Kidney (tissue), 14 donors: ENCODE measurements around the gene TOGARAM1. TPM values are rescaled to one million over a fixed set of nuclear protein-coding genes. Genes with fewer than 3 reads are reported as not detected.

Source experiments
- DNase-seq, 5 donors: peaks; one replicate each; pipeline ENCODE4 v3.0.0-alpha.2; 2013 to 2020
- FAIRE-seq: peaks from 2 replicates; lab custom pipeline; 2012; peaks lifted over from hg19 to GRCh38; lab: Jason Lieb, UNC
- H3K27ac ChIP-seq, 2 donors: one replicate each; pipeline ENCODE4 v1.7.0; 2013; ENCODE audit warnings: low read depth in 2 of 2, low read length in 2 of 2, inconsistent platforms in 1 of 2
- H3K27me3 ChIP-seq: one replicate; pipeline ENCODE4 v1.7.1; 2013; ENCODE audit warnings: low read length, inconsistent platforms; ENCODE audit not compliant: control insufficient read depth, insufficient read depth
- H3K36me3 ChIP-seq, 3 donors: one replicate each; pipeline versions ENCODE4 v1.7.0 to v1.7.1; 2013; ENCODE audit warnings: low read length in 3 of 3, control low read depth in 1 of 3, inconsistent platforms in 1 of 3; ENCODE audit not compliant: insufficient read depth in 3 of 3, control insufficient read depth in 2 of 3
- H3K4me1 ChIP-seq, 3 donors: one replicate each; pipeline versions ENCODE4 v1.7.0 to v1.7.1; 2013; ENCODE audit warnings: low read length in 3 of 3, inconsistent platforms in 1 of 3, low read depth in 1 of 3; ENCODE audit not compliant: control insufficient read depth in 2 of 3, insufficient read depth in 2 of 3
- H3K4me3 ChIP-seq, 3 donors: one replicate each; pipeline versions ENCODE4 v1.7.0 to v1.8.1; 2013; ENCODE audit warnings: low read length in 3 of 3, control low read depth in 1 of 3, inconsistent platforms in 1 of 3
- H3K9ac ChIP-seq, 3 donors: one replicate each; pipeline versions ENCODE4 v1.7.0 to v1.7.1; 2013; ENCODE audit warnings: low read length in 3 of 3, control low read depth in 1 of 3, inconsistent platforms in 1 of 3
- H3K9me3 ChIP-seq, 3 donors: one replicate each; pipeline versions ENCODE4 v1.7.0 to v1.7.1; 2013; ENCODE audit warnings: low read length in 3 of 3, control low read depth in 1 of 3, inconsistent platforms in 1 of 3; ENCODE audit not compliant: control insufficient read depth in 2 of 3, insufficient read depth in 1 of 3
- CTCF ChIP-seq: IDR thresholded peaks from 3 replicates; pipeline ENCODE4 v1.5.1; 2012; ENCODE audit warnings: mild to moderate bottlenecking, moderate library complexity, borderline replicate concordance; ENCODE audit not compliant: insufficient read depth; ENCODE audit errors: extremely low read depth
- intact Hi-C: fragments of 100-400 bp; cut with DNase I; formaldehyde crosslinking; loops from one replicate; pipeline ENCODE4 v1.11.1; 2022
- polyA plus RNA-seq: library from polyadenylated mRNA; stranded (reverse); fragments of 350-450 nt; fragmentation: Illumina TruSeq; extraction: RNeasy Lipid Tissue Mini Kit (QIAGEN cat#74804); gene quantifications from one replicate; pipeline ENCODE4 v1.2.3, GENCODE V29; 2014; ENCODE audit warnings: low read depth, low replicate concordance; ENCODE audit not compliant: insufficient read depth
- total RNA-seq: library from RNA; stranded (reverse); fragmentation: NEBNext Ultra II Directional; extraction: Animal tissue kit (Norgen Biotek cat#: 25700); gene quantifications from one replicate; pipeline ENCODE4 v1.2.1, GENCODE V29; 2021
- donor health status: control.
- donor health status: control.
- donor health status: control.
- donor health status: control.
- donor health status: control.
- donor health status: DM: yes; HTN: yes; CAD: no.
- donor health status: Normal renal cell carcinoma (clear cell type).

TOGARAM1 gene
- total and polyA plus RNA-seq, 2 donors from 2014 or later: 9.5 to 25.6 TPM

GRCh38 chr14:45083617-45083975 is 121.6 kb downstream of the TOGARAM1 start:
- no peak for FAIRE-seq
- TF ChIP-seq CTCF: no peak
- no peaks in the 10 kb centered on the region for H3K27me3 ChIP-seq
- H3K9me3 ChIP-seq: no peaks in the 10 kb centered on the region
- peak overlapping the region; percentile 16 to 77 (median 63) for H3K9ac ChIP-seq
- peak overlapping the region; percentile 75 to 97 (median 80) for H3K4me3 ChIP-seq
- H3K36me3 ChIP-seq: no peaks in the 10 kb centered on the region
- intact Hi-C loops: no loop called here
- H3K4me1 ChIP-seq: peaks cover 0 to 15% (median 6%) of the 10 kb centered on the region in 3 donors
- no peak overlapping the region for H3K27ac ChIP-seq
- DNase-seq: no peak

DNA sequence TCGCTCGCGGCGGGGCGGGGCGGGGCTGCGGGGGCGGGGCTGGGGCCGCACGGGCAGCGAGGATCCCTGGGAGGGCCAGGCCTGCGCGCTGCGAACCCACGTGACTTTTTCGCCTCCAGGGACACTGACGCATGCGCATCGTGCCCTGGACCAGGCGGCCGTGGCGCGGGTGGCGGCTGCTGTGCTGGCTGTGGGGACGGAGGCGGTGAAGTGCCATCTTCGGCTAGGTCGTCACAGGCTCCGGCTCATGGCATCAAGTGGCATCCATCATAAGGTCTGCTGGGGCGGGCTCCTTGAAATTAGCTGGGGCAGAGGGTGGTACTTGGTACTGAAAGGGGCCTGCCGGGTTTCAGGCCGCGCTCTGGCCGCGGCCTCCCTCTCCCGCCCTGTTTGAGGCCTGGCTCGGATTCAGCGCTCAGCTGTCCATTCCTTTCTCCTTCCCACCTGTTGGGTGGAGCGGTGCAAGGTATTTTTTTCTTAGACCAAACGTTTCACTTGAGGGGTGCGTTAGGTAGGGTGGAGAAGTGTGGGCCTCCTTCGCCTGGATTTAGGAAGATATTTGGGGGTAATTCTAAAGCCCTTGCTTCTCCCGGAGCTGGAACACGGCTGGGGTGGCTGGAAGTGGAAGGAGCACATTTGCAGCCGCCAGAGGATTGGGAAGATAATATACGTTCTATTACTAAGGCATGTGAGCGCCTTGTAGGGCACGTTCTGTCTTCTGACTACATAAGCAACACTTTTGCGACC is 122.2 kb downstream of the TOGARAM1 start, which contains the start of gene PRPF39:
Gene PRPF39, plus strand, starts transcription at position 141 of the 747 bp plus-strand sequence. CDS start 11,124 bp downstream, outside the sequence.
- DNase-seq: peak; percentile 96 to 98 (median 97)
- FAIRE-seq: no peak
- Histone ChIP-seq H3K36me3 (no peaks in the 10 kb centered on the region), H3K4me1 (peaks cover 0 to 15% (median 6%) of the 10 kb centered on the region in 3 donors), H3K9ac (peak within 1 kb of the TSS; percentile 75 to 98 (median 77)), H3K9me3 (no peaks in the 10 kb centered on the region), H3K4me3 (peak within 1 kb of the TSS; percentile 80 to 97 (median 91)), H3K27ac (peak within 1 kb of the TSS; percentile 66 to 86), H3K27me3 (no peaks in the 10 kb centered on the region)
- intact Hi-C loops: no loop called here
- no peak for TF ChIP-seq CTCF

DNA sequence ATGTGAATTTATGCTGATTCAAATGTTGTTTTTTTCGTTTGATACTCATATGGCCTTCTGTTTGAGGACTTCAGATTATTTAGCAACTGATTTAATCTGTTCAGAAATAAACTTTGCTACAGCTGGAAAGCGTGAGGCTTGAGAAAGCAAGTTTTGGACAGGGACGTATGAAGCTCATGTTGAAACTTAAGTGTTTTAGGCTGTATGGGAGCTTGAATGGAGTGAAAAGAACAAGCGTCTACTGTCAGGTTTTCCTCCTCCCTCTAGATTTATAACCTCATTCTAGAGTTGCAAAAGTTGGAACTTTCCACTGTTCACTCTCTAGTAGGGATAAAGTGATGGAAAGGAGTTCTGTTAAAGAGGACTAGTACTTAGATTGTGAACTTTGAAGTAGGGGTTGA is 123.0 kb downstream of the TOGARAM1 start:
- intact Hi-C loops: no loop called here
- Histone ChIP-seq H3K27ac (peak overlapping the region; percentile 66 to 86), H3K4me3 (peak overlapping the region; percentile 80 to 97 (median 91)), H3K9ac (peak overlapping the region; percentile 75 to 98 (median 77)), H3K36me3 (no peaks in the 10 kb centered on the region), H3K4me1 (peaks cover 0 to 15% (median 6%) of the 10 kb centered on the region in 3 donors), H3K9me3 (no peaks in the 10 kb centered on the region), H3K27me3 (no peaks in the 10 kb centered on the region)
- no peak for TF ChIP-seq CTCF
- no peak for FAIRE-seq
- peak in 2 of 5 donors; percentile 44 to 50 for DNase-seq
